ENCODE measurements around the gene NCOR2. TPM values are rescaled to one million over a fixed set of nuclear protein-coding genes. Genes with fewer than 3 reads are reported as not detected.
A peak's percentile ranks its signal among the peaks of the same experiment; 100 is the strongest.

NCOR2 gene
- total and polyA plus RNA-seq, 8 donors = 60.1 to 331 (median 96.4) TPM

GRCh38 chr12:124562796-124563181 is 4.6 kb downstream of the NCOR2 start:
- Histone ChIP-seq H3K4me1 (peaks cover 30 to 81% of the 10 kb centered on the region in 2 donors), H3K27ac (peak overlapping the region in 1 of 2 donors; percentile 13), H3K36me3 (peaks cover 0 to 9% of the 10 kb centered on the region in 2 donors), H3K9me3 (peaks cover 0 to 1% of the 10 kb centered on the region in 2 donors), H3K4me3 (no peak overlapping the region), H3K27me3 (no peaks in the 10 kb centered on the region)
- ATAC-seq (no peak), DNase-seq (no peak)
- intact Hi-C loops (cut with DNase I) = no loop called here
- no peak for TF ChIP-seq CTCF (IDR thresholded peaks at IDR 0.05)

- Histone ChIP-seq H3K4me1 (peaks cover 28 to 83% of the 10 kb centered on the region in 2 donors), H3K4me3 (no peak overlapping the region), H3K36me3 (peaks cover 0 to 9% of the 10 kb centered on the region in 2 donors), H3K27ac (no peak overlapping the region), H3K27me3 (no peaks in the 10 kb centered on the region), H3K9me3 (peaks cover 0 to 1% of the 10 kb centered on the region in 2 donors)
- DNase-seq = no peak
- no peak for ATAC-seq
- TF ChIP-seq CTCF (IDR thresholded peaks at IDR 0.05) = no peak
- intact Hi-C loops (cut with DNase I) = no loop called here
These were observed 5.2 kb downstream of the NCOR2 start for GRCh38 chr12:124562018-124562795.

GRCh38 chr12:124561231-124561630 is 6.2 kb downstream of the NCOR2 start:
- no peaks in the 10 kb centered on the region for H3K27me3 ChIP-seq
- peaks cover 0 to 9% of the 10 kb centered on the region in 2 donors for H3K36me3 ChIP-seq
- peaks cover 0 to 1% of the 10 kb centered on the region in 2 donors for H3K9me3 ChIP-seq
- no peak for ATAC-seq
- no peak overlapping the region for H3K4me3 ChIP-seq
- intact Hi-C loops (cut with DNase I) = no loop called here
- TF ChIP-seq CTCF (IDR thresholded peaks at IDR 0.05) = no peak
- H3K27ac ChIP-seq = peak overlapping the region in 1 of 2 donors; percentile 3
- peaks cover 28 to 91% of the 10 kb centered on the region in 2 donors for H3K4me1 ChIP-seq
- DNase-seq = no peak

GRCh38 chr12:124560146-124560890 is 7.1 kb downstream of the NCOR2 start:
- ATAC-seq (no peak), DNase-seq (peak in 1 of 4 donors; percentile 27)
- Histone ChIP-seq H3K27me3 (no peaks in the 10 kb centered on the region), H3K4me1 (peaks cover 28 to 92% of the 10 kb centered on the region in 2 donors), H3K36me3 (peaks cover 0 to 9% of the 10 kb centered on the region in 2 donors), H3K27ac (no peak overlapping the region), H3K4me3 (no peak overlapping the region), H3K9me3 (peaks cover 0 to 1% of the 10 kb centered on the region in 2 donors)
- intact Hi-C loops (cut with DNase I) = no loop called here
- no peak for TF ChIP-seq CTCF (IDR thresholded peaks at IDR 0.05)

Measured in left lung (tissue), 10 donors.